HG03159 (cell line): Measurements from ENCODE around the gene EOGT.
A peak's percentile ranks its signal among the peaks of the same experiment; 100 is the strongest.

Experiments used
- ATAC-seq: cut with Tn5 transposase; IDR thresholded peaks from one replicate; pipeline ENCODE4 v1.9.1; 2021; ENCODE audit warnings: mild to moderate bottlenecking, moderate library complexity; ENCODE audit not compliant: unreplicated experiment

The EOGT gene

GRCh38 chr3:69013253-69014021 lies at the start of gene EOGT:
Gene EOGT, minus strand, starts transcription at chr3:69013684. Its CDS starts 3,838 bp downstream, at chr3:69009846.
- peak; percentile 79 for ATAC-seq

- no peak for ATAC-seq
These were observed 46.2 kb upstream of the EOGT start for GRCh38 chr3:69059688-69060087.

DNA sequence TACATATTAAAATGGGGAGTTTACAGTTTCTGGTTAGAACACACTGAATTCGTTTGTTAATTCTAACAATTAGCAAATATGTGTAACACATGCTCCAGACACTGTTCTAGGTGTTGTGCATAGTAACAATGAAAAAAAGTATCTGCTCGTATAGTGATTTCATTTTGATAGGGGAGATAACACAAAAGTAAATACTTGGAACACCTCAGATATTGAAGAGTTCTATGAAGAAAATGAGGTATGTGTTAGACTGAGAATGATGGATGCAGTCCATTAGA lies 45.4 kb upstream of the EOGT start:
- ATAC-seq = no peak

- peak; percentile 100 for ATAC-seq
These were observed 44.9 kb upstream of the EOGT start for GRCh38 chr3:69058180-69058946.

GRCh38 chr3:69052472-69052898 lies 39.0 kb upstream of the EOGT start:
- peak; percentile 3 for ATAC-seq

- peak; percentile 98 for ATAC-seq
These were observed 38.4 kb upstream of the EOGT start, which contains the start of gene TMF1 for GRCh38 chr3:69051756-69052471. Gene TMF1, minus strand, starts transcription at chr3:69052333. Its CDS starts 247 bp downstream, at chr3:69052086.

GRCh38 chr3:69048990-69049389 lies 35.5 kb upstream of the EOGT start:
- no peak for ATAC-seq

GRCh38 chr3:69044608-69045007 lies 31.1 kb upstream of the EOGT start:
- no peak for ATAC-seq

DNA sequence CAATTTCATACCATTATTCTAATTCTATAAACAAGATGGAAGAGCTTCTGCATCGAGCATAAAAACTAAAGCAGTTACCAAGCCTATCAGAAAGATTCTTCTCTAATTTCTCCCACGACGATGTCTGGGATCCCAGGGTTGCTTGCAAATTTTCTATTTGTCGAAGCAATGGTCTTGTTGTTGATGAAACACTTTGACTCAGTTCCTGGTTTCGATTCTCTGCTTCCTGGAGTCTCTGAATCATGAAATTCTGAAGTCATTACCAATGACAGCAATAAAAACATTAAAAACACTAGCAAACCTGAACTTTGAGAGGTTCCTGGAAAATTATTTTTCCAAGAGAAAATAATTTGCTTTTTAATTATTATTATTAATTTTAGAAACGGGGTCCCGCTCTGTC lies 20.0 kb upstream of the EOGT start:
- no peak for ATAC-seq

- ATAC-seq = no peak
These were observed 19.3 kb upstream of the EOGT start for GRCh38 chr3:69032737-69033136.

DNA sequence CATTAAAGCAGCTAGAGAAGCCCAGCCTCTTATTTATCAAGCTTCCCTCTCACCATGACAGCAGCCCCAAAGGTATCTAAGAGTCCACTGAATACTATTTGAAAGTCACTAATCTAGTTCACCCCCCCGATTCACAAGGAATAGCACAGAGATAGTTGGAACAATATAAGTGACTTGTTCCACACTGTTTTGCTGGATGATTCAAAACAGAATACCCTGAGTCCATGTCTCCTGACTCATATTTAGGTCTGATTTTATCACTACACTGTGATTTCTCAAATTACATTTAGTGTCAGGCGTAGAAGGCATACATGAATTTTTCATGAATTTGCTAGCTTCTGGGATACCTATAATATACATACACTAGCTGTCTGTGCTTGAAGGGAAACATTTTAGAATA lies 18.7 kb upstream of the EOGT start:
- ATAC-seq = no peak

DNA sequence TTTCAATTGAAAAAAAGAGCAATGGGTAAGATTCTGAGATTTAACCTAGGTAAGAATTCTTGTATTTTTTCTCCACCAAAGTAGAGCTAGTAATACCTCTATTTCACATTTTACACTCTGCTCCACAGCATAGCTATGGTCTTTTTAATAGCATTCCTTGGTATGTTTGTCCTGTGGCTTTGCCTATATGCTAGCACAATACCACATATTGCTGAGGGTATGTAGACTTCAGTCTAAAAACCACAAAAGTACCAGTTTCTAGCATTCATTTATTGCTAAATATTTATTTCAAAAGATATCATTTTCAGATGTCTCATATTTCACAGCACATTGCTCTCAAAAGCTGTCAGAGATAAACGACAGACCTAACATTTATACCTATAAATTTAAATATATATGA lies 18.2 kb upstream of the EOGT start:
- ATAC-seq = no peak

DNA sequence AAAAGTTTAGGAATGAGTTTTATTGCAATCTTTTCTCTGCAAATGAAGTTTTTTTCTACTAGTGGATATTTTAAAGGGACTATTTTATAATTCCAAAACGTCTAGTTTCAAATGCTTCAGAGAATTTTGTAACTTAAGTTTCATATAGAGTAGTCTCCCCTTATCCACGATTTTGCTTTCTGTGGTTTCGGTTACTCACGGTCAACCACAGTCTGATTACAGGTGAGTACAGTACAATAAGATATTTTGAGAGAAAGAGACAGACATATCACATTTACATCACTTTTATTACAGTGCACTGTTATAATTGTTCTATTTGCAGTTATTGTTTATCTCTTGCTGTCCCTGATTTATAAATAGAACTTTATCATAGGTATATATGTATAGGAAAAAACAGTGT lies 7.4 kb upstream of the EOGT start:
- ATAC-seq = no peak

DNA sequence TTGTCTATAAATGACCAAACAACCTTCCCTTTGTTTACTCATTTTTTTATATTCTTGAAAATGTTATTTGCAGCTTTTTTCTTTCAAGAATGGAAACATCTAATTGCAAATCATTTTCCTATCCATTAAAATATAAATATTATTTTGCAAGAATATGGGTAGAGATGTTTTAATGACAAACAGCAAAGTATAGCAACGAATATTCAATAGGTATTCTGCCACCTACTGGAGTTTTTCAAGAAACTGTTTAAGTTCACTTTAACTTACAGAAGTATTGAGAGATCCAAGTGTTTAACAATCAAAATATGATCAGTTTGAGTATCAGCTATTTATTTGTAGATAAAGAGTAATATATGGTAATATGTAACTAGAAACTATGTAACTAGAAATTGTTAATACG lies 6.9 kb upstream of the EOGT start:
- no peak for ATAC-seq

GRCh38 chr3:69016901-69017300 lies 3.4 kb upstream of the EOGT start:
- no peak for ATAC-seq

DNA sequence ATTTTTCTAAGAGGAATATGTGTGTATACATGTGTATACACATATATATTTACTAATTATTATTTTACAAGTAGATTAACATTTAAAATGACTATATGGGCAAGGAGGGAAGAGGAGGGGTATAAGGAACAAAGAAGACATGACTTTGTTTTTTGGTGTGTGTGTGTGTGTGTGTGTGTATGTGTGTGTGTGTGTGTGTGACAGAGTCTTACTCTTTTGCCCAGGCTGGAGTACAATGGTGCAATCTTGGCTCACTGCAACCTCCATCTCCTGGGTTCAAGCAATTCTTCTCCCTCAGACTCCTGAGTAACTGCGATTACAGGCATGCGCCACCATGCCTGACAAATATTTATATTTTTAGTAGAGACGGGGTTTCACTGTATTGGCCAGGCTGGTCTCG lies 2.6 kb upstream of the EOGT start:
- ATAC-seq = no peak

- ATAC-seq = no peak
These were observed 617 bp upstream of the EOGT start for GRCh38 chr3:69014022-69014580.

DNA sequence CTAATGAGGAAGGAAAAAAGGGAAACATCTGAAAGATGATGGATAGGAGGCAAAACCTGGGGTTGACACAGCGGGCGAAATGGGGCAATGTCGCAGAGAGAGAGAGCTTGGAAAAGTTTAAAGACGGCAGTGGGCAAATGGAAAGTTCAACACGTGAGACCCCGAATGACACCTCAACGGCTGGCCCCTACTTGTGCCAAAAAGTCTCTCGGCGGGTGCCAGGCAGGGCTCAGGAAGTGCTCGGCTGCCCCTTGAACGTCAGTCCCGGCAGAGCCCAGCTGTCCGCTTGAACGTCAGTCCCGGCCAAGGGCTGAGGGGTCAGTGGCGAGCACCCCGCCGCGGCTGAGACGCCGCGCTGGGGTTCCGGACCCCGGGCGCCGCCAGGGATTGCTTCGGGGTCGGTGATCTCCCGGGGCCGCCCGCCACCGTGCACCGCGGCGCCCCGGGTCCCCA lies 658 bp downstream of the EOGT start:
- peak; percentile 39 for ATAC-seq

- ATAC-seq = no peak
These were observed 1.2 kb downstream of the EOGT start for GRCh38 chr3:69012100-69012799.

- ATAC-seq = no peak
These were observed 2.3 kb downstream of the EOGT start for GRCh38 chr3:69011096-69011730.
